GM23338 (cell line): ENCODE data around the gene DOCK6. TPM values are rescaled to one million over a fixed set of nuclear protein-coding genes. Genes with fewer than 3 reads are reported as not detected.

Experiments used
- ATAC-seq: fragments of 200-7000 bp; cut with Tn5 transposase; 3 replicates; pipeline ENCODE4 v1.9.1; 2020
- DNase-seq: peaks from one replicate; pipeline ENCODE4 v3.0.0-alpha.2; 2015; ENCODE audit warnings: low spot score
- H2AFZ ChIP-seq: fragments of 200-600 bp; sonication (generic); 2 replicates; pipeline ENCODE4 v1.8.0; 2016; ENCODE audit warnings: antibody characterized with exemption, mild to moderate bottlenecking, moderate library complexity
- H3F3A ChIP-seq: fragments of 200-600 bp; sonication (generic); replicated peaks from 2 replicates; pipeline ENCODE4 v1.8.0; 2017; ENCODE audit warnings: antibody characterized with exemption, mixed run types, low read depth
- H3K27ac ChIP-seq: fragments of 200-600 bp; sonication (generic); 2 replicates; pipeline ENCODE4 v1.6.1; 2016; ENCODE audit warnings: low read depth
- H3K27me3 ChIP-seq: fragments of 200-600 bp; sonication (generic); 2 replicates; pipeline ENCODE4 v1.8.0; 2016; ENCODE audit warnings: mild to moderate bottlenecking, mixed run types, moderate library complexity; ENCODE audit not compliant: insufficient read depth
- H3K36me3 ChIP-seq: fragments of 200-600 bp; sonication (generic); 2 replicates; pipeline ENCODE4 v1.8.0; 2016; ENCODE audit warnings: mild to moderate bottlenecking; ENCODE audit not compliant: insufficient read depth
- H3K4me1 ChIP-seq: fragments of 200-600 bp; sonication (generic); 2 replicates; pipeline ENCODE4 v1.8.0; 2016; ENCODE audit warnings: mild to moderate bottlenecking, moderate library complexity; ENCODE audit not compliant: insufficient read depth
- H3K4me2 ChIP-seq: fragments of 200-600 bp; sonication (generic); 2 replicates; pipeline ENCODE4 v1.7.1; 2017; ENCODE audit warnings: mixed run types
- H3K4me3 ChIP-seq: fragments of 200-600 bp; sonication (generic); 2 replicates; pipeline ENCODE4 v1.6.1; 2016; ENCODE audit warnings: mixed run types
- H3K79me2 ChIP-seq: fragments of 200-600 bp; sonication (generic); replicated peaks from 2 replicates; pipeline ENCODE4 v1.8.0; 2017; ENCODE audit warnings: mild to moderate bottlenecking; ENCODE audit not compliant: insufficient read depth
- H3K9me2 ChIP-seq: fragments of 200-600 bp; sonication (generic); 2 replicates; pipeline ENCODE4 v1.8.0; 2017; ENCODE audit not compliant: insufficient read depth
- H4K20me1 ChIP-seq: fragments of 200-600 bp; sonication (generic); replicated peaks from 2 replicates; pipeline ENCODE4 v1.8.0; 2017; ENCODE audit warnings: mild to moderate bottlenecking; ENCODE audit not compliant: insufficient read depth
- H3K27ac Mint-ChIP-seq: 2 replicates; pipeline ENCODE4 v1.8.0; 2020; ENCODE audit warnings: inconsistent platforms, mild to moderate bottlenecking, moderate library complexity, mixed read lengths
- H3K27me3 Mint-ChIP-seq: 3 replicates; pipeline ENCODE4 v1.8.0; 2022; ENCODE audit warnings: low read depth, mild to moderate bottlenecking, moderate library complexity, mixed read lengths, inconsistent platforms; ENCODE audit not compliant: insufficient read depth, poor library complexity
- H3K36me3 Mint-ChIP-seq: 3 replicates; pipeline ENCODE4 v1.8.0; 2021; ENCODE audit warnings: low read depth, mild to moderate bottlenecking, inconsistent platforms, moderate library complexity, mixed read lengths
- H3K4me1 Mint-ChIP-seq: 3 replicates; pipeline ENCODE4 v1.8.0; 2020; ENCODE audit warnings: mild to moderate bottlenecking, inconsistent platforms, mixed read lengths
- H3K4me3 Mint-ChIP-seq: 3 replicates; pipeline ENCODE4 v1.8.0; 2021; ENCODE audit warnings: moderate library complexity, mild to moderate bottlenecking, inconsistent platforms, mixed read lengths
- H3K9me3 Mint-ChIP-seq: 3 replicates; pipeline ENCODE4 v1.8.0; 2020; ENCODE audit warnings: moderate library complexity, mild to moderate bottlenecking, inconsistent platforms, mixed read lengths
- EZH2phosphoT487 ChIP-seq: fragments of 200-600 bp; sonication (generic); IDR thresholded peaks from one replicate; pipeline ENCODE4 v1.8.1; 2018; ENCODE audit warnings: antibody characterized with exemption; ENCODE audit not compliant: unreplicated experiment
- NANOG ChIP-seq: IDR thresholded peaks from 2 replicates; pipeline ENCODE4 v1.6.1; 2016; ENCODE audit warnings: antibody characterized with exemption, borderline replicate concordance
- POLR2AphosphoS5 ChIP-seq: IDR thresholded peaks from 2 replicates; pipeline ENCODE4 v1.6.1; 2016; ENCODE audit warnings: antibody characterized with exemption, low read depth
- ZNF331 ChIP-seq: fragments of 250-450 bp; sonication (Bioruptor Pico); IDR thresholded peaks from 2 replicates; pipeline ENCODE4 v1.5.0; 2020; ENCODE audit warnings: low read depth, mild to moderate bottlenecking, moderate library complexity
- polyA plus RNA-seq: library from polyadenylated mRNA; unstranded; fragments of >200 nt; fragmentation: Nextera tagmentation; extraction: Ambion mirVana; gene quantifications from 2 replicates; pipeline ENCODE4 v1.2.1, GENCODE V29; 2016
- total RNA-seq: library from RNA; depleted of rRNA; stranded (reverse); fragments of >200 nt; shearing (Covaris generic); gene quantifications from 2 replicates; pipeline ENCODE4 v1.2.3, GENCODE V29; 2014
- TF ChIP-seq, protein P1 (sequence below): fragments of 250-450 bp; sonication (Bioruptor Pico); IDR thresholded peaks from 2 replicates; pipeline ENCODE4 v1.5.0; 2020; ENCODE audit warnings: mild to moderate bottlenecking, moderate library complexity
- TF ChIP-seq, protein P2 (sequence below): IDR thresholded peaks from one replicate; pipeline ENCODE4 v1.6.1; 2018; ENCODE audit warnings: antibody characterized with exemption; ENCODE audit not compliant: unreplicated experiment

Gene DOCK6
- total and polyA plus RNA-seq, 2 experiments from 2014 or later: 34.6 to 49.0 TPM

DNA sequence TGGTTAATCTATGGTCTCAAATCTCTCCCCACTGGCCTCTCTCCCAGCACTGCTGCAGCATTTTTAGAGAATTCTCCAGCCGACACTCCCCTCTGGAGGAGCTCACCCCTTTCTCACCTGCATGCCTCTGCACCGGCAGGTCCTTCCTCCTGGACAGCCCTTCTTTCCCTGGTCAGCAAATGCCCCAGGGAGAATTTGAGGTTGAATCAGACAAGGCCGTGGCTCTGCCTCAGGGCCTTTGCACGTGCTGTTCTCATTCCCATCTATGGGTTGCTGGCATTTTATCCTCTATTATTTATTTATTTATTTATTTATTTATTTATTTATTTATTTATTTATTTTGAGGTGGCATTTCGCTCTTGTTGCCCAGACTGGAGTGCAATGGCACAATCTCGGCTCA lies 1.4 kb upstream of the DOCK6 start (continued):
- TF ChIP-seq, protein P1, sequence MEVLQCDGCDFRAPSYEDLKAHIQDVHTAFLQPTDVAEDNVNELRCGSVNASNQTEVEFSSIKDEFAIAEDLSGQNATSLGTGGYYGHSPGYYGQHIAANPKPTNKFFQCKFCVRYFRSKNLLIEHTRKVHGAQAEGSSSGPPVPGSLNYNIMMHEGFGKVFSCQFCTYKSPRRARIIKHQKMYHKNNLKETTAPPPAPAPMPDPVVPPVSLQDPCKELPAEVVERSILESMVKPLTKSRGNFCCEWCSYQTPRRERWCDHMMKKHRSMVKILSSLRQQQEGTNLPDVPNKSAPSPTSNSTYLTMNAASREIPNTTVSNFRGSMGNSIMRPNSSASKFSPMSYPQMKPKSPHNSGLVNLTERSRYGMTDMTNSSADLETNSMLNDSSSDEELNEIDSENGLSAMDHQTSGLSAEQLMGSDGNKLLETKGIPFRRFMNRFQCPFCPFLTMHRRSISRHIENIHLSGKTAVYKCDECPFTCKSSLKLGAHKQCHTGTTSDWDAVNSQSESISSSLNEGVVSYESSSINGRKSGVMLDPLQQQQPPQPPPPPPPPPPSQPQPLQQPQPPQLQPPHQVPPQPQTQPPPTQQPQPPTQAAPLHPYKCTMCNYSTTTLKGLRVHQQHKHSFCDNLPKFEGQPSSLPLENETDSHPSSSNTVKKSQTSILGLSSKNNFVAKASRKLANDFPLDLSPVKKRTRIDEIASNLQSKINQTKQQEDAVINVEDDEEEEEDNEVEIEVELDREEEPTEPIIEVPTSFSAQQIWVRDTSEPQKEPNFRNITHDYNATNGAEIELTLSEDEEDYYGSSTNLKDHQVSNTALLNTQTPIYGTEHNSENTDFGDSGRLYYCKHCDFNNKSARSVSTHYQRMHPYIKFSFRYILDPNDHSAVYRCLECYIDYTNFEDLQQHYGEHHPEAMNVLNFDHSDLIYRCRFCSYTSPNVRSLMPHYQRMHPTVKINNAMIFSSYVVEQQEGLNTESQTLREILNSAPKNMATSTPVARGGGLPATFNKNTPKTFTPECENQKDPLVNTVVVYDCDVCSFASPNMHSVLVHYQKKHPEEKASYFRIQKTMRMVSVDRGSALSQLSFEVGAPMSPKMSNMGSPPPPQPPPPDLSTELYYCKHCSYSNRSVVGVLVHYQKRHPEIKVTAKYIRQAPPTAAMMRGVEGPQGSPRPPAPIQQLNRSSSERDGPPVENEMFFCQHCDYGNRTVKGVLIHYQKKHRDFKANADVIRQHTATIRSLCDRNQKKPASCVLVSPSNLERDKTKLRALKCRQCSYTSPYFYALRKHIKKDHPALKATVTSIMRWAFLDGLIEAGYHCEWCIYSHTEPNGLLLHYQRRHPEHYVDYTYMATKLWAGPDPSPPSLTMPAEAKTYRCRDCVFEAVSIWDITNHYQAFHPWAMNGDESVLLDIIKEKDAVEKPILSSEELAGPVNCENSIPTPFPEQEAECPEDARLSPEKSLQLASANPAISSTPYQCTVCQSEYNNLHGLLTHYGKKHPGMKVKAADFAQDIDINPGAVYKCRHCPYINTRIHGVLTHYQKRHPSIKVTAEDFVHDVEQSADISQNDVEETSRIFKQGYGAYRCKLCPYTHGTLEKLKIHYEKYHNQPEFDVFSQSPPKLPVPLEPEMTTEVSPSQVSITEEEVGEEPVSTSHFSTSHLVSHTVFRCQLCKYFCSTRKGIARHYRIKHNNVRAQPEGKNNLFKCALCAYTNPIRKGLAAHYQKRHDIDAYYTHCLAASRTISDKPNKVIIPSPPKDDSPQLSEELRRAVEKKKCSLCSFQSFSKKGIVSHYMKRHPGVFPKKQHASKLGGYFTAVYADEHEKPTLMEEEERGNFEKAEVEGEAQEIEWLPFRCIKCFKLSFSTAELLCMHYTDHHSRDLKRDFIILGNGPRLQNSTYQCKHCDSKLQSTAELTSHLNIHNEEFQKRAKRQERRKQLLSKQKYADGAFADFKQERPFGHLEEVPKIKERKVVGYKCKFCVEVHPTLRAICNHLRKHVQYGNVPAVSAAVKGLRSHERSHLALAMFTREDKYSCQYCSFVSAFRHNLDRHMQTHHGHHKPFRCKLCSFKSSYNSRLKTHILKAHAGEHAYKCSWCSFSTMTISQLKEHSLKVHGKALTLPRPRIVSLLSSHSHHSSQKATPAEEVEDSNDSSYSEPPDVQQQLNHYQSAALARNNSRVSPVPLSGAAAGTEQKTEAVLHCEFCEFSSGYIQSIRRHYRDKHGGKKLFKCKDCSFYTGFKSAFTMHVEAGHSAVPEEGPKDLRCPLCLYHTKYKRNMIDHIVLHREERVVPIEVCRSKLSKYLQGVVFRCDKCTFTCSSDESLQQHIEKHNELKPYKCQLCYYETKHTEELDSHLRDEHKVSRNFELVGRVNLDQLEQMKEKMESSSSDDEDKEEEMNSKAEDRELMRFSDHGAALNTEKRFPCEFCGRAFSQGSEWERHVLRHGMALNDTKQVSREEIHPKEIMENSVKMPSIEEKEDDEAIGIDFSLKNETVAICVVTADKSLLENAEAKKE (CRISPR knock-in tag): no peak

DNA sequence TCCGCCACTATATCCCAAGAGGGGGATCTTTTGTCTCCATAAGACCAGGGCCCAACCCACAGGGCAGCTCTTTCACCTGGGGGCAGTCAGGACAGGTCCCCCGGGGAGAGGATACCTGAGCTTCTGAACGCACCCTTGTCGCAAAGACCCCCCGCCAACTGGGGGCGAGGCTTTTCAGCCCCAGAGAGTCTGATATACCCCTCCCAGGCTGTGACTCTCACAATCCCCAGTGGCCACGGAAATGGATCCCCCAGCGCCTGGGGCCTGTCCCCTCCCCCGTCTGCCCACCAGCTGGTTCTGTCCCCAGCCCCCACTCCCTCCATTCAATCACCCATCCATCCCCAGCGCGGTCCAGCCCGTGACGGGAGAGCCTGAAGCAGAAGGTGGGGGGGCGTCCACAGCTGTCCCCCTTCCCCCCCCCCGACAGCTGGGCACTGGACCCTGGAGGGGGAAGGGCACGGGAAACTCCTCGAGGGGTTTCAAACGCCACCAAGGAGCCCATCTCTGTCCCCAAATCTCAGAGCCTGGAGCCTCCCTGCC lies 823 bp downstream of the DOCK6 start:
- ATAC-seq (peak; percentile 50), DNase-seq (peak; percentile 54)
- Histone ChIP-seq H2AFZ (peak overlapping the region; percentile 56; the same call in 1 of the 2 replicates), H3K4me2 (peak overlapping the region; percentile 89), H3F3A (no peaks in the 10 kb centered on the region), H3K9me2 (no peaks in the 10 kb centered on the region), H3K27ac (0 out of 2 replicates have a peak overlapping the region, but pooled peaks have one; percentile 69), H3K36me3 (no peaks in the 10 kb centered on the region), H4K20me1 (no peaks in the 10 kb centered on the region; the same call in 1 of the 2 replicates), H3K27me3 (no peaks in the 10 kb centered on the region), H3K4me1 (no peaks in the 10 kb centered on the region), H3K79me2 (peaks cover 19% of the 10 kb centered on the region), H3K4me3 (peak overlapping the region; percentile 96)
- Mint-ChIP-seq H3K27ac (no peak overlapping the region), H3K4me3 (peak overlapping the region; percentile 74), H3K36me3 (peaks cover 3% of the 10 kb centered on the region; the same call in 1 of the 3 replicates), H3K27me3 (peaks cover 15% of the 10 kb centered on the region), H3K4me1 (peaks cover 18% of the 10 kb centered on the region), H3K9me3 (no peaks in the 10 kb centered on the region)
- TF ChIP-seq, protein P2, sequence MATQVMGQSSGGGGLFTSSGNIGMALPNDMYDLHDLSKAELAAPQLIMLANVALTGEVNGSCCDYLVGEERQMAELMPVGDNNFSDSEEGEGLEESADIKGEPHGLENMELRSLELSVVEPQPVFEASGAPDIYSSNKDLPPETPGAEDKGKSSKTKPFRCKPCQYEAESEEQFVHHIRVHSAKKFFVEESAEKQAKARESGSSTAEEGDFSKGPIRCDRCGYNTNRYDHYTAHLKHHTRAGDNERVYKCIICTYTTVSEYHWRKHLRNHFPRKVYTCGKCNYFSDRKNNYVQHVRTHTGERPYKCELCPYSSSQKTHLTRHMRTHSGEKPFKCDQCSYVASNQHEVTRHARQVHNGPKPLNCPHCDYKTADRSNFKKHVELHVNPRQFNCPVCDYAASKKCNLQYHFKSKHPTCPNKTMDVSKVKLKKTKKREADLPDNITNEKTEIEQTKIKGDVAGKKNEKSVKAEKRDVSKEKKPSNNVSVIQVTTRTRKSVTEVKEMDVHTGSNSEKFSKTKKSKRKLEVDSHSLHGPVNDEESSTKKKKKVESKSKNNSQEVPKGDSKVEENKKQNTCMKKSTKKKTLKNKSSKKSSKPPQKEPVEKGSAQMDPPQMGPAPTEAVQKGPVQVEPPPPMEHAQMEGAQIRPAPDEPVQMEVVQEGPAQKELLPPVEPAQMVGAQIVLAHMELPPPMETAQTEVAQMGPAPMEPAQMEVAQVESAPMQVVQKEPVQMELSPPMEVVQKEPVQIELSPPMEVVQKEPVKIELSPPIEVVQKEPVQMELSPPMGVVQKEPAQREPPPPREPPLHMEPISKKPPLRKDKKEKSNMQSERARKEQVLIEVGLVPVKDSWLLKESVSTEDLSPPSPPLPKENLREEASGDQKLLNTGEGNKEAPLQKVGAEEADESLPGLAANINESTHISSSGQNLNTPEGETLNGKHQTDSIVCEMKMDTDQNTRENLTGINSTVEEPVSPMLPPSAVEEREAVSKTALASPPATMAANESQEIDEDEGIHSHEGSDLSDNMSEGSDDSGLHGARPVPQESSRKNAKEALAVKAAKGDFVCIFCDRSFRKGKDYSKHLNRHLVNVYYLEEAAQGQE: no peak
- TF ChIP-seq NANOG: no peak
- TF ChIP-seq POLR2AphosphoS5: no peak
- no peak for TF ChIP-seq EZH2phosphoT487
- TF ChIP-seq ZNF331 (CRISPR knock-in tag): no peak
